SU-DHL-6 (cell line): Measurements from ENCODE around the gene TLDC2.

ENCODE experiments used
- CTCF ChIP-seq: fragments of 200-600 bp; sonication (generic); IDR thresholded peaks from one replicate; pipeline ENCODE4 v1.5.1; 2017; ENCODE audit warnings: antibody characterized with exemption, mild to moderate bottlenecking, low read length, moderate library complexity; ENCODE audit not compliant: insufficient read depth, poor library complexity, severe bottlenecking
- EZH2phosphoT487 ChIP-seq: fragments of 200-600 bp; sonication (generic), shearing (Covaris generic); conservative IDR thresholded peaks from 2 replicates; pipeline ENCODE4 v1.6.1; 2018; ENCODE audit warnings: mild to moderate bottlenecking, antibody characterized with exemption, low read length, moderate library complexity, mixed read lengths

- TF ChIP-seq CTCF, result no peak
- TF ChIP-seq EZH2phosphoT487, result no peak
Measured at GRCh38 chr20:36832791-36833190, 43.1 kb upstream of the TLDC2 start.
